Panc1 (cell line): ENCODE data around the gene RALB.

Experiments
- CTCF ChIP-seq: fragments of 450-650 bp; IDR thresholded peaks from 2 replicates; pipeline ENCODE4 v1.5.1; 2017; ENCODE audit warnings: mild to moderate bottlenecking
- POLR2AphosphoS5 ChIP-seq: IDR thresholded peaks from 2 replicates; pipeline ENCODE4 v1.6.1; 2012; ENCODE audit warnings: mild to moderate bottlenecking, low read depth, low read length, moderate library complexity
- REST ChIP-seq, 2 experiments: IDR thresholded peaks; 2 replicates each; pipeline ENCODE4 v1.6.1; 2011 to 2012; ENCODE audit warnings: low read depth in 2 of 2, control low read depth in 1 of 2, low read length in 1 of 2, mild to moderate bottlenecking in 1 of 2, moderate library complexity in 1 of 2; ENCODE audit not compliant: insufficient read depth in 1 of 2
- SIN3A ChIP-seq: IDR thresholded peaks from 2 replicates; pipeline ENCODE4 v1.6.1; 2012; ENCODE audit warnings: low read depth, mild to moderate bottlenecking, low read length, moderate library complexity, borderline replicate concordance; ENCODE audit not compliant: insufficient read depth

GRCh38 chr2:120246546-120247300, 5.9 kb upstream of the RALB start:
- TF ChIP-seq CTCF = no peak
- no peak for TF ChIP-seq POLR2AphosphoS5
- no peak for TF ChIP-seq REST (IDR thresholded peaks at IDR 0.05; ENCODE audit: insufficient read depth in 1 of 2, low read depth in 2 of 2, low read length in 1 of 2)
- TF ChIP-seq SIN3A = no peak
